Keratinocyte (primary cell): Measurements from ENCODE around the gene NDUFA9. TPM values are rescaled to one million over a fixed set of nuclear protein-coding genes. Genes with fewer than 3 reads are reported as not detected.

Source experiments
- DNase-seq: peaks from one replicate; pipeline ENCODE4 v3.0.0-alpha.2; 2011; ENCODE audit warnings: low read depth, missing footprints, low spot score
- FAIRE-seq: peaks from 2 replicates; lab custom pipeline; 2011; peaks lifted over from hg19 to GRCh38; lab: Jason Lieb, UNC
- H2AFZ ChIP-seq: 2 replicates; pipeline ENCODE4 v1.6.0; 2012; ENCODE audit warnings: low read length, control low read depth, inconsistent platforms; ENCODE audit not compliant: control insufficient read depth
- H3K27ac ChIP-seq: 2 replicates; pipeline ENCODE4 v1.5.1; 2011; ENCODE audit warnings: low read length; ENCODE audit not compliant: control insufficient read depth, insufficient read depth
- H3K27me3 ChIP-seq: 3 replicates; pipeline ENCODE4 v1.6.0; 2011; ENCODE audit warnings: low read length; ENCODE audit not compliant: control insufficient read depth, insufficient read depth; ENCODE audit errors: extremely low read depth
- H3K36me3 ChIP-seq, 2 experiments: 2 replicates in 1 of 2; 3 replicates in 1 of 2; pipeline ENCODE4 v1.5.1; 2011; ENCODE audit warnings: low read length in 2 of 2, mild to moderate bottlenecking in 1 of 2; ENCODE audit not compliant: control insufficient read depth in 2 of 2, insufficient read depth in 2 of 2; ENCODE audit errors: extremely low read depth in 1 of 2
- H3K4me1 ChIP-seq: 3 replicates; pipeline ENCODE4 v1.5.1; 2011; ENCODE audit warnings: low read length; ENCODE audit not compliant: control insufficient read depth, insufficient read depth; ENCODE audit errors: extremely low read depth
- H3K4me2 ChIP-seq: 3 replicates; pipeline ENCODE4 v1.6.0; 2011; ENCODE audit warnings: low read depth, low read length; ENCODE audit not compliant: control insufficient read depth, insufficient read depth; ENCODE audit errors: extremely low read depth
- H3K4me3 ChIP-seq, 3 experiments: fragments of 200-600 bp in 1 of 3; sonication (generic) in 1 of 3; 2 replicates in 2 of 3; 3 replicates in 1 of 3; pipeline ENCODE4 v1.5.1; 2011 to 2016; ENCODE audit warnings: low read length in 3 of 3, mild to moderate bottlenecking in 3 of 3, control low read depth in 2 of 3, inconsistent platforms in 1 of 3, low read depth in 1 of 3, mixed read lengths in 1 of 3, mixed run types in 1 of 3, moderate library complexity in 1 of 3; ENCODE audit not compliant: control insufficient read depth in 2 of 3, insufficient read depth in 2 of 3; ENCODE audit errors: extremely low read depth in 1 of 3
- H3K79me2 ChIP-seq: 2 replicates; pipeline ENCODE4 v1.6.0; 2012; ENCODE audit warnings: low read length; ENCODE audit not compliant: control insufficient read depth, insufficient read depth
- H3K9ac ChIP-seq: 3 replicates; pipeline ENCODE4 v1.6.0; 2011; ENCODE audit warnings: low read length; ENCODE audit not compliant: control insufficient read depth, insufficient read depth; ENCODE audit errors: extremely low read depth
- H3K9me1 ChIP-seq: 3 replicates; pipeline ENCODE4 v1.6.0; 2011; ENCODE audit warnings: low read length; ENCODE audit not compliant: control insufficient read depth, insufficient read depth; ENCODE audit errors: extremely low read depth
- H3K9me3 ChIP-seq: 2 replicates; pipeline ENCODE4 v1.5.1; 2012; ENCODE audit warnings: low read depth, low read length; ENCODE audit not compliant: control insufficient read depth
- H4K20me1 ChIP-seq: 3 replicates; pipeline ENCODE4 v1.6.0; 2011; ENCODE audit warnings: low read length; ENCODE audit not compliant: control insufficient read depth, insufficient read depth; ENCODE audit errors: extremely low read depth
- CTCF ChIP-seq, 3 experiments: IDR thresholded peaks in 1 of 3; conservative IDR thresholded peaks in 1 of 3; optimal IDR thresholded peaks in 1 of 3; 2 replicates in 2 of 3; 3 replicates in 1 of 3; pipeline versions ENCODE3 to v1.5.1; 2011; ENCODE audit warnings: low read length in 3 of 3, mild to moderate bottlenecking in 3 of 3, moderate library complexity in 2 of 3, control low read depth in 1 of 3, inconsistent platforms in 1 of 3; ENCODE audit not compliant: insufficient read depth in 2 of 3; ENCODE audit errors: extremely low read depth in 1 of 3
- EZH2 ChIP-seq: IDR thresholded peaks from one replicate; pipeline ENCODE4 v1.6.1; 2012; ENCODE audit warnings: inconsistent platforms, mild to moderate bottlenecking, low read length, moderate library complexity
- dilution Hi-C: fragments of 300-500 bp; cut with MboI; formaldehyde crosslinking; loops from one replicate; pipeline ENCODE4 v1.7.0; 2020; ENCODE audit warnings: low sequenced_read_pairs; ENCODE audit not compliant: extremely low pct_ligation_motif_present
- polyA plus RNA-seq, 5 experiments: library from polyadenylated mRNA; depleted of rRNA in 3 of 5; stranded (reverse) in 3 of 5; stranded (forward) in 1 of 5; unstranded in 1 of 5; fragments of >200 nt; gene quantifications; 1 replicate in 1 of 5; 2 replicates in 3 of 5; 3 replicates in 1 of 5; pipeline versions ENCODE4 v1.2.1 to v1.2.3, GENCODE V29; 2011 to 2012; ENCODE audit warnings: missing spikeins in 2 of 5, low read depth in 1 of 5, low replicate concordance in 1 of 5

The NDUFA9 gene
- polyA plus RNA-seq, 1 donor (not counting 4 experiments of a cell fraction or from before 2014, with no cell fraction given), result 84.6 TPM

- H3K27me3 ChIP-seq, result peaks cover 2% of the 10 kb centered on the region
- no peak overlapping the region for H3K27ac ChIP-seq
- H3K4me1 ChIP-seq, result no peaks in the 10 kb centered on the region
- no peak overlapping the region for H3K4me3 ChIP-seq
- H3K9me1 ChIP-seq, result no peaks in the 10 kb centered on the region
- no peak overlapping the region for H3K4me2 ChIP-seq
- no peaks in the 10 kb centered on the region for H3K9me3 ChIP-seq
- DNase-seq (no peak), FAIRE-seq (no peak)
- H3K79me2 ChIP-seq, result peaks cover 10% of the 10 kb centered on the region
- H3K9ac ChIP-seq, result no peak overlapping the region
- TF ChIP-seq CTCF (optimal IDR thresholded peaks at IDR 0.05 in 1 of 3, IDR thresholded peaks at IDR 0.05 in 1 of 3, conservative IDR thresholded peaks at IDR 0.05 in 1 of 3; ENCODE audit: extremely low read depth in 1 of 3, insufficient read depth in 2 of 3, low read length in 3 of 3), result no peak
- TF ChIP-seq EZH2, result no peak
- H4K20me1 ChIP-seq, result no peaks in the 10 kb centered on the region
- dilution Hi-C loops, result no loop called here
- H3K36me3 ChIP-seq, result peaks cover 6 to 11% of the 10 kb centered on the region in 2 experiments
- no peak overlapping the region for H2AFZ ChIP-seq
Observed at GRCh38 chr12:4607056-4607455, 41.9 kb upstream of the NDUFA9 start.

DNA sequence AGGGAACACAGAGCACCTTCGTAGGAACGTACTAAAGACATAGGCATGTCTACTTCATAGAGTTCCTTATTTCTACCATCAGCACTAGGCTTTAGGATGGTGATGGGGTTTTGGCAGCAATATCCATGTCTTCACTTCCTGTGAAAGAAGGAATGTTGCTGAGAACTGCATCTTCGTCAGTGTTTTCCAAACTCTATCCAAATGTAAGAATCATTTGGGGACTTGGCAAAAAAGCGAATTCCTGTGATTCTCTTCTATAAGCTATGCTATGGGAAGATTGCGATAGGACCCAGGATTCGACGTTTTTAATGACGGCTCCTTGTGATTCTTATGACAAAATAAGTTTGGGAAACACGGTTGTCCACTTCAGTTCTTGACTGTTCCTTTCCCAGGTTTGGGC is 39.8 kb upstream of the NDUFA9 start:
- FAIRE-seq (no peak), DNase-seq (no peak)
- Histone ChIP-seq H3K27me3 (no peaks in the 10 kb centered on the region), H3K9ac (no peak overlapping the region), H2AFZ (no peak overlapping the region), H3K4me3 (no peak overlapping the region), H3K27ac (no peak overlapping the region), H3K36me3 (peaks cover 7 to 11% of the 10 kb centered on the region in 2 experiments), H3K4me1 (no peaks in the 10 kb centered on the region), H4K20me1 (no peaks in the 10 kb centered on the region), H3K9me3 (no peaks in the 10 kb centered on the region), H3K9me1 (no peaks in the 10 kb centered on the region), H3K79me2 (peaks cover 10% of the 10 kb centered on the region), H3K4me2 (no peak overlapping the region)
- TF ChIP-seq CTCF (optimal IDR thresholded peaks at IDR 0.05 in 1 of 3, IDR thresholded peaks at IDR 0.05 in 1 of 3, conservative IDR thresholded peaks at IDR 0.05 in 1 of 3; ENCODE audit: extremely low read depth in 1 of 3, insufficient read depth in 2 of 3, low read length in 3 of 3), result no peak
- no peak for TF ChIP-seq EZH2
- dilution Hi-C loops, result no loop called here
